ENCODE results near the gene UVRAG. TPM values are rescaled to one million over a fixed set of nuclear protein-coding genes. Genes with fewer than 3 reads are reported as not detected.

UVRAG gene
- total RNA-seq, 1 experiment from 2014 or later, result 31.3 TPM

- TF ChIP-seq, protein P1, sequence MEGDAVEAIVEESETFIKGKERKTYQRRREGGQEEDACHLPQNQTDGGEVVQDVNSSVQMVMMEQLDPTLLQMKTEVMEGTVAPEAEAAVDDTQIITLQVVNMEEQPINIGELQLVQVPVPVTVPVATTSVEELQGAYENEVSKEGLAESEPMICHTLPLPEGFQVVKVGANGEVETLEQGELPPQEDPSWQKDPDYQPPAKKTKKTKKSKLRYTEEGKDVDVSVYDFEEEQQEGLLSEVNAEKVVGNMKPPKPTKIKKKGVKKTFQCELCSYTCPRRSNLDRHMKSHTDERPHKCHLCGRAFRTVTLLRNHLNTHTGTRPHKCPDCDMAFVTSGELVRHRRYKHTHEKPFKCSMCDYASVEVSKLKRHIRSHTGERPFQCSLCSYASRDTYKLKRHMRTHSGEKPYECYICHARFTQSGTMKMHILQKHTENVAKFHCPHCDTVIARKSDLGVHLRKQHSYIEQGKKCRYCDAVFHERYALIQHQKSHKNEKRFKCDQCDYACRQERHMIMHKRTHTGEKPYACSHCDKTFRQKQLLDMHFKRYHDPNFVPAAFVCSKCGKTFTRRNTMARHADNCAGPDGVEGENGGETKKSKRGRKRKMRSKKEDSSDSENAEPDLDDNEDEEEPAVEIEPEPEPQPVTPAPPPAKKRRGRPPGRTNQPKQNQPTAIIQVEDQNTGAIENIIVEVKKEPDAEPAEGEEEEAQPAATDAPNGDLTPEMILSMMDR (IDR thresholded peaks at IDR 0.05; ENCODE audit: insufficient read depth in 1 of 2, low read depth in 1 of 2, low read length in 1 of 2, severe bottlenecking in 1 of 2, unreplicated experiment in 1 of 2), result no peak
- Histone ChIP-seq H3K27me3 (replicated peaks; ENCODE audit: control insufficient read depth, insufficient read depth, low read length) (no peaks in the 10 kb centered on the region), H3K4me1 (peaks cover 31% of the 10 kb centered on the region), H3K4me3 (ENCODE audit: low read depth, low read length) (no peak overlapping the region), H3K36me3 (ENCODE audit: control insufficient read depth, insufficient read depth, low read length) (peaks cover 13% of the 10 kb centered on the region), H3K9me3 (no peaks in the 10 kb centered on the region)
- ChIA-PET POLR2A (no interaction called here), CTCF (interaction anchor here (0.7 kb wide), 2 partner anchors 10 to 30 kb away, joined by 4 to 5 read pairs; partner anchors contain the start of gene DGAT2)
- intact Hi-C loops (cut with micrococcal nuclease; ENCODE audit: unreplicated experiment), result no loop called here
- H3K36me3 Mint-ChIP-seq (ENCODE audit: insufficient read depth, unreplicated experiment), result no peaks in the 10 kb centered on the region
- no peak overlapping the region for H3K4me3 Mint-ChIP-seq (ENCODE audit: unreplicated experiment)
- BruUV-seq (replicated peaks), result no TSS peak
- H3K27ac Mint-ChIP-seq (ENCODE audit: unreplicated experiment), result no peak overlapping the region
- no peaks in the 10 kb centered on the region for H3K9me3 Mint-ChIP-seq (ENCODE audit: unreplicated experiment)
- H3K4me1 Mint-ChIP-seq (ENCODE audit: low read depth, unreplicated experiment), result peaks cover 30% of the 10 kb centered on the region
- DNase-seq, result no peak
- no peaks in the 10 kb centered on the region for H3K27me3 Mint-ChIP-seq (ENCODE audit: insufficient read depth, unreplicated experiment)
Measured at GRCh38 chr11:75778962-75779361, 36.0 kb upstream of the UVRAG start.

GRCh38 chr11:75779960-75780359, 35.0 kb upstream of the UVRAG start:
- Histone ChIP-seq H3K4me3 (ENCODE audit: low read depth, low read length) (no peak overlapping the region), H3K36me3 (ENCODE audit: control insufficient read depth, insufficient read depth, low read length) (peaks cover 11% of the 10 kb centered on the region), H3K27me3 (replicated peaks; ENCODE audit: control insufficient read depth, insufficient read depth, low read length) (no peaks in the 10 kb centered on the region), H3K9me3 (no peaks in the 10 kb centered on the region), H3K4me1 (peaks cover 41% of the 10 kb centered on the region)
- DNase-seq, result no peak
- BruUV-seq (replicated peaks), result no TSS peak
- Mint-ChIP-seq H3K4me1 (ENCODE audit: low read depth, unreplicated experiment) (peaks cover 40% of the 10 kb centered on the region), H3K4me3 (ENCODE audit: unreplicated experiment) (no peak overlapping the region), H3K36me3 (ENCODE audit: insufficient read depth, unreplicated experiment) (no peaks in the 10 kb centered on the region), H3K9me3 (ENCODE audit: unreplicated experiment) (no peaks in the 10 kb centered on the region), H3K27ac (ENCODE audit: unreplicated experiment) (peak overlapping the region; percentile 35), H3K27me3 (ENCODE audit: insufficient read depth, unreplicated experiment) (no peaks in the 10 kb centered on the region)
- TF ChIP-seq, protein P1 (IDR thresholded peaks at IDR 0.05; ENCODE audit: insufficient read depth in 1 of 2, low read depth in 1 of 2, low read length in 1 of 2, severe bottlenecking in 1 of 2, unreplicated experiment in 1 of 2), result no peak
- intact Hi-C loops (cut with micrococcal nuclease; ENCODE audit: unreplicated experiment), result no loop called here
- ChIA-PET CTCF (interaction anchor here (0.5 kb wide), 1 partner anchor 281 kb away, joined by 3 read pairs; no protein-coding TSS in a partner anchor), POLR2A (no interaction called here)

- no peaks in the 10 kb centered on the region for H3K27me3 Mint-ChIP-seq (ENCODE audit: insufficient read depth, unreplicated experiment)
- POLR2A ChIA-PET, result no interaction called here
- peaks cover 49% of the 10 kb centered on the region for H3K4me1 Mint-ChIP-seq (ENCODE audit: low read depth, unreplicated experiment)
- Histone ChIP-seq H3K4me1 (peaks cover 50% of the 10 kb centered on the region), H3K4me3 (ENCODE audit: low read depth, low read length) (no peak overlapping the region), H3K9me3 (no peaks in the 10 kb centered on the region), H3K36me3 (ENCODE audit: control insufficient read depth, insufficient read depth, low read length) (peaks cover 11% of the 10 kb centered on the region), H3K27me3 (replicated peaks; ENCODE audit: control insufficient read depth, insufficient read depth, low read length) (no peaks in the 10 kb centered on the region)
- no peak overlapping the region for H3K27ac Mint-ChIP-seq (ENCODE audit: unreplicated experiment)
- DNase-seq, result no peak
- no TSS peak for BruUV-seq (replicated peaks)
- intact Hi-C loops (cut with micrococcal nuclease; ENCODE audit: unreplicated experiment), result no loop called here
- no peaks in the 10 kb centered on the region for H3K9me3 Mint-ChIP-seq (ENCODE audit: unreplicated experiment)
- H3K36me3 Mint-ChIP-seq (ENCODE audit: insufficient read depth, unreplicated experiment), result peaks cover 2% of the 10 kb centered on the region
- no peak overlapping the region for H3K4me3 Mint-ChIP-seq (ENCODE audit: unreplicated experiment)
- TF ChIP-seq, protein P1 (IDR thresholded peaks at IDR 0.05; ENCODE audit: insufficient read depth in 1 of 2, low read depth in 1 of 2, low read length in 1 of 2, severe bottlenecking in 1 of 2, unreplicated experiment in 1 of 2), result no peak
- CTCF ChIA-PET, result interaction anchor here (0.6 kb wide), 1 partner anchor 59 kb away, joined by 3 read pairs; no protein-coding TSS in a partner anchor
Measured at GRCh38 chr11:75780888-75781287, 34.1 kb upstream of the UVRAG start.

Data from Caco-2 (cell line).